Activated T-cell treated with anti-CD3 and anti-CD28 coated beads for 4 hours (primary cell): Measurements from ENCODE around the gene CCDC154.
"Not testable (repeated sequence)": the region's sequence is repeated elsewhere in the genome, so short reads cannot be mapped to it uniquely, and the experiment has no call there.

ENCODE experiments used
- DNase-seq: peaks from one replicate; pipeline ENCODE4 v3.0.0-alpha.2; 2020

Gene CCDC154, protein sequence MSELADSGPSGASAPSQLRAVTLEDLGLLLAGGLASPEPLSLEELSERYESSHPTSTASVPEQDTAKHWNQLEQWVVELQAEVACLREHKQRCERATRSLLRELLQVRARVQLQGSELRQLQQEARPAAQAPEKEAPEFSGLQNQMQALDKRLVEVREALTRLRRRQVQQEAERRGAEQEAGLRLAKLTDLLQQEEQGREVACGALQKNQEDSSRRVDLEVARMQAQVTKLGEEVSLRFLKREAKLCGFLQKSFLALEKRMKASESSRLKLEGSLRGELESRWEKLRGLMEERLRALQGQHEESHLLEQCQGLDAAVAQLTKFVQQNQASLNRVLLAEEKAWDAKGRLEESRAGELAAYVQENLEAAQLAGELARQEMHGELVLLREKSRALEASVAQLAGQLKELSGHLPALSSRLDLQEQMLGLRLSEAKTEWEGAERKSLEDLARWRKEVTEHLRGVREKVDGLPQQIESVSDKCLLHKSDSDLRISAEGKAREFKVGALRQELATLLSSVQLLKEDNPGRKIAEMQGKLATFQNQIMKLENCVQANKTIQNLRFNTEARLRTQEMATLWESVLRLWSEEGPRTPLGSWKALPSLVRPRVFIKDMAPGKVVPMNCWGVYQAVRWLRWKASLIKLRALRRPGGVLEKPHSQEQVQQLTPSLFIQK

GRCh38 chr16:1443980-1444729 is at the start of gene CCDC154:
CCDC154 (minus strand) TSS chr16:1444556; CDS start chr16:1444322, 234 bp downstream.
- DNase-seq = no peak

- DNase-seq = no peak
Measured at GRCh38 chr16:1493746-1494094, 49.4 kb upstream of the CCDC154 start.

DNA sequence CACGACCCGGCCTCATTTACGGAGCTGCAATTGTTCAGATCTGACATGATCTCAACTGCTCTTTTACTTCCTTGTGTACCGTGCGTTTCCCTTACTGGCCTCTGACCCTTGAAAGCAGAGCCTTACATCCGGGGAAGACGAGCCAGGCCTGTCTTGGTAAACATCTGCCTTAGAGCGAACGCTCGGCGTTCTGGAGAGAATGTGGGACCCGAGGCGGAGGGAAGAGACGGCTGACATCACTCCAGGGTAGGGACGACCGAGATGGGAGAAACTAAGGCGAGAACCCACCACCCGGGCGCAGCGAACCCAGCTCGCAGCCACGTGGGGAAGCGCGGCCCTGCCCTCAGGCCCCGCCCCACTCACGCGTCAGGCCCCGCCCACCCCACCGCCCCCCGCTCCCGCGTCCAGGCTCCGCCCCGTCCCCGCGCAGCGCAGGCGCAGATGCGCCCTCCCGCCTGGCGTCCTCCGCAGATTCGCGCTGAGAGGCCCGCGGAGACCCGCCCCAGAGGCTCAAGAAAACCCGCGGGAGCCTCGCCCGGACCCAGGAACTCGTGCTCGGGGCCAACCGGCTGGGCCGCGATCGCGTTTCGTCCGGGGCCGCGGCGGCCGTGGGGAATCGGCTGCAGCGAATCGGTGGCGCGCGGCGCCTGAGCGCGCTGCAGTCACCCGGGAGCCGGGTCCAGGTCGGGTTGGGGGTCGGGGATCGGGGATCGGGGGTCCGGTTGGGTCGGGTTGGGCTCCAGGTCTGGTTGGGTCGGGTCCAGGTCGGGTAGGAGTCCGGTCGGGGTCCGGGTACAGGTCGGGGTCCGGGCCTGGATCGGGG is 48.8 kb upstream of the CCDC154 start, which contains the start of gene TELO2:
Gene TELO2 (plus strand): TSS at position 438 of the 823 bp plus-strand sequence. CDS start 922 bp downstream, outside the sequence.
- DNase-seq = peak; percentile 78

DNA sequence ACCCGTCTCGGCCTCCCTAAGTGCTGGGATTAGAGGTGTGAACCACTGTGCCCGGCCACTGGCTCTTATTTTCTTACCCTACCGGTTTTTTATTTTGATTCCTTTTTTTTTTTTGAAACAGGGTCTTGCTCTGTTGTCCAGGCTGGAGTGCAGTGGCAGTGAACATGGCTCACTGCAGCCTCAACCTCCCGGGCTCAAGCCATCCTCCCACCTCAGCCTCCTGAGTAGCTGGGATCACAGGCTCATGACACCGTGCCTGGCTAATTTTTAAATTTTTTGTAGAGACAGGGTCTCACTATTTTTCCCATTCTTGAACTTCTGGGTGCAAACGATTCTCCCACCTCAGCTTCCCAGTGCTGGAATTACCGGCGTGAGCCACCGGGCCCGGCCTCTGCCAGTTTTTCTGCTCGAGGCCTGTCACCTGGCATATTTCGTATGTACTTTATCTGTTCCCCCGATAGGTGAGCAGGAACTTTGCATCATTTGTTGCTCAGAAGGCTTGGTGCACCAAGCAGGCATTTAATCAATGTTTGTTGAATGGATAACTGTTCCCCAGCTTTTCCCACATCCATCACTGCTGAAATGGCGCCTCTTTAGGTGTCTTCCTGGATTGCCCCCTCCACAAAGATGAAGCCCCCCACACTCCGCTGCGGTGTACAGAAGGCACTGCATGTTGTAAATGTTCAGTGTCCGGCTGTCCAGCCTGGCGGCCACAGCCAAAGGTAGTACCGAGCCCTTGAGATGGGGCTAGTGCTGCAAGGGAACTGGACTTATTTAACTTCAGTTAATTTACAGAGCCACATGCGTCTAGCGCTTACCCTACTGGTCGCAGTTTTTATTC is 47.9 kb upstream of the CCDC154 start:
- DNase-seq = no peak

DNA sequence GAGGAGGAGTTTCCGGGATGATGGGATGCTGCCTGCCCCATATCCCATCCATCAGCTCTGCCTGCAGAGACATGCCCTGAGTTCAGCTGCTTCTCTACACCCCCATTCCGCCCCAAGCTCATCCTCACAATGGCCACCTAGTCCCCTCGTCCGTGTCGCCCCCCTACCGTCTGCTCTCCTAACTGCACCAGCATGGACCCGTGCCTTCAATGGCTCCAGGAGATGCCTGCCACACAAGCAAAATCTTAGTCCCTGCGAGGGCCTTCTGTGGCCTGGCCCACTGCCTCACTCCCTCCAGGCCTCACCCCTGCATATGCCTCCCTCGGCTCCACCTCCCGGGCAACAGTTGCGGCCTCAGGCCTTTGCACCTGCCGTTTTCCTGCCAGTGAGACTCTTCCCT is 47.0 kb upstream of the CCDC154 start:
- no peak for DNase-seq

DNA sequence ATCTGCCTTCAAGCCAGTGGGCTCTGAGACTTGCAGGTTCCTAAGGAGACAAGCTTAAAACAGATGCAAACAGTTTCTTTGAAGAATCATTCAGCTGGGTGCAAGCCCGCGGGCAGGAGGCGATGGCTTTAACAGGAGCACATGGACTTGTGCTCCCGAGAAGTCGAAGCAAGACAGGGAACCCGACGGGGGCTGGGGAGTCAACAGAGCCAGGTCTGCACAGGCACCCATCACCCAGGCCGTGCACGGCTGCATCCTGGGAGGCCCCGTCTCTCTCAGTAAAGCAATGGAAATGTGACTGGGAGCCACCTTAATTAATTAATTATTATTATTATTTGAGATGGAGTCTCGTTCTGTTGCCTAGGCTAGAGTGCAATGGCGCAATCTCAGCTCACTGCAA is 44.7 kb upstream of the CCDC154 start:
- DNase-seq = no peak

- no peak for DNase-seq
Measured at GRCh38 chr16:1488619-1489018, 44.3 kb upstream of the CCDC154 start, which contains the start of gene PTX4. PTX4 (minus strand) TSS chr16:1488944; CDS start chr16:1488909, 35 bp downstream.

GRCh38 chr16:1488054-1488601 is 43.8 kb upstream of the CCDC154 start:
- no peak for DNase-seq

GRCh38 chr16:1487395-1488053 is 43.2 kb upstream of the CCDC154 start:
- no peak for DNase-seq

- DNase-seq = no peak
Measured at GRCh38 chr16:1486551-1487390, 42.4 kb upstream of the CCDC154 start.

DNA sequence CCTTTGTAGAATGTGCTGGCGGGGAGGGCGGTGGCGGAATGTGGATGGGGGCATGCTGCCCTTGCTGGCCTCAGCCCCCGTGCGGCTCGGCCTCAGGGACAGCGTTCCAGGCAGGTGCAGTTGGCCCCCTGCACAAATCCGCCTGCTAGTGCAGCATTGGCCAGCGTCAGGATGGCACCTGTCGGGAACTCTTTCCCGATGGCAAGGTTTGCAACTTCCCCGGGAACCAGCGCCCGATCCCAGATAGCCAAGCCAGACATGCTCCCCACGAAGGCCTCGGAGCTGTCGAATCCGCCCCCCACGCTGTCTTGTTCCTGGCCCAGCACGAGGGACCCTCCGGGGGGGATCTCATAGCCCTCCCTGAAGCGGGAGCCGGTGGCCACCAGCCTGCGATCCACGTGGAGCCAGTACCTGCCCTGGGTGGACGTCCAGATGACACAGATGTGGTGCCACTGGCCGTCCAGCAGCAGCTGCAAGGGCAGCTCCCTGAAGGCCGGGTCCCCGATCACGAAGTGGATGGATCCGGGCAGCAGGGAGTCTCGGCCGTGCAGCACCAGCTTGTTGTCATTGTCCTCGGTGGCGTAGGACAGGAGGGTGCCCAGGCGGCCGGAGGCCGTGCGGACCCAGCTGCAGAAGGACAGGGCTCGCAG is 41.6 kb upstream of the CCDC154 start:
- no peak for DNase-seq

GRCh38 chr16:1481906-1482835 is 37.8 kb upstream of the CCDC154 start:
- no peak for DNase-seq

DNA sequence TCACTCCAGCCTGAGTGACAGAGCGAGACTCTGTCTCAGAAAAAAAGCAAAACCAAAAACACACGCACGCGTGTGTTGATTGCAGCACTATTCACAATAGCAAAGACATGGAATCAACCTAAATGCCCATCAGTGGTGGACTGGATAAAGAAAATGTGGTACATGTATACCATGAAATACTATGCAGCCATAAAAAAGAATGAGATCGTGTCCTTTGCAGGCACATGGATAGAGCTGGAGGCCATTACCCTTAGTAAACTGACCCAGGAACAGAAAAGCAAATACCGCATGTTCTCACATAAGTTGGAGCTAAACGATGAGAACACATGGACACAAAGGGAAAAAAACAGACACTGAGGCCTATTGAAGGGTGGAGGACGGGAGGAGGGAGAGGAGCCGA is 34.6 kb upstream of the CCDC154 start:
- not testable (repeated sequence) for DNase-seq

- no peak for DNase-seq
Measured at GRCh38 chr16:1477033-1477432, 32.7 kb upstream of the CCDC154 start.

DNA sequence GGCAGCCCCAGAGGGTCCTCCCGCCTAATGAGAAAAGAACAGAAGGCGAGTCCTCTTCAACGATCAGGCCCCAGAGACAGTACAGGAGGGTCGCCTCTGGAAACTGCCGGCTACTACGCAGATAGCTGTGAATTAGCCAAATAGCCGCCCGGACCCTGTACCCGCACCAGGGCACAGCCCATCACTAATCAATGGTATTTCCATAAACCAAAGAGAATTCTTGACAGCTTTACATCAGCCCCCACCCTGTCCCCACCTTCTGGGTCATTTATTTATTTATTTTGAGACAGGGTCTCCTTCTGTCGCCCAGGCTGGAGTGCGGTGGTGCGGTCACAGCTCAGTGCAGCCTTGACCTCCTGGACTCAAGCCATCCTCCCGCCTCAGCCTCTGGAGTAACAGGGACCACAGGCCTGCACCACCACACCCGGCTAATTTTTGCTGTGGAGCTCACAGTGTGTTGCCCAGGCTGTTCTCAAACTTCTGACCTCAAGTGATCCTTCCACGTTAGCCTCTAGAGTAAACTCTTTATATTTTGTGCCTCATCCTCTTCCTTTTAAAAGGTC is 31.3 kb upstream of the CCDC154 start:
- DNase-seq = no peak

DNA sequence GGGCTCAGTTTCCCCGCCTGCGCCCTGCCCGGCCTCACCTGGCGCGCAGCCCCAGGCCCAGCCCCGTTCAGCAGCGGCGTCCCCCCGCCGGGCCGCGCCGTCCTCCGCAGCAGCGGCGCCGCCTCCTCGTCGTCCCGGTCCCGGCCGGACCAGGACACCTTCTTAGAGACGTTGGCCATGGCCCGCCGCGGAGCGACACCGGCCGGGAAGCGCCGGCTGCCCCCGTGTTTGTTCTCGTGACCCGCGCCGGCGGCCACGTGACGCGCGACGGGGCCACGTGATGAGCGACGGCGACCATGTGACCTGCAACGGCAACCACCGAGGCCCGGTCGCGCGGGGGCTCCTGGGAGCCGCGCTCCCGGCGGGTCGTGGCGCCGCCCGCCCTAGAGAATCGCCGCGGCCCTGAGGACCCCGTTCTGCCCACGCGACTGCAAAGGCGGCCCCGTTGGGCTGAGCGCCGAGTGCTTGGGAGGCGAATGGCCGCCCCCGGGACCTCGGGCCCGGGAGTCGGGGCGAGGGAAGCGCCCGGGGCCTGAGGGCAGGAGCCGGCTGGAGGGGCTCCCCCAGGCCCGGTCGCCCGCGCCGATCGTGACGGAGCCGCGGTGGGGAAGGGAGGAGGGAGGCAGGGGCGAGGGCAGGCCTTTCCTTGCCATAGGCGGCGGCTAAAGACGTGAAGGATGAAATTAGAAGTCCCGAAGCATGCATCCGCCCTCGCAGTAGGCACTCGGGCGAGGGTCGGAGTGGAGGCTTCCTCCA is 30.6 kb upstream of the CCDC154 start, which contains the start of gene CLCN7:
Gene CLCN7 (minus strand): TSS at position 233 of the 756 bp plus-strand sequence. CDS start 54 bp downstream, at position 179.
- DNase-seq = peak; percentile 81
